HL-60 (cell line): Measurements from ENCODE around the gene ATP1B4.

Source experiments
- CTCF ChIP-seq: IDR thresholded peaks from one replicate; pipeline ENCODE4 v1.5.1; 2011; ENCODE audit warnings: low read length, control low read depth, inconsistent platforms; ENCODE audit not compliant: insufficient read depth
- POLR2AphosphoS5 ChIP-seq: IDR thresholded peaks from 2 replicates; pipeline ENCODE4 v1.6.1; 2012; ENCODE audit warnings: low read depth
- TF ChIP-seq, protein P1 (sequence below): IDR thresholded peaks from 2 replicates; pipeline ENCODE4 v1.6.1; 2012; ENCODE audit warnings: low read depth; ENCODE audit not compliant: insufficient replicate concordance

DNA sequence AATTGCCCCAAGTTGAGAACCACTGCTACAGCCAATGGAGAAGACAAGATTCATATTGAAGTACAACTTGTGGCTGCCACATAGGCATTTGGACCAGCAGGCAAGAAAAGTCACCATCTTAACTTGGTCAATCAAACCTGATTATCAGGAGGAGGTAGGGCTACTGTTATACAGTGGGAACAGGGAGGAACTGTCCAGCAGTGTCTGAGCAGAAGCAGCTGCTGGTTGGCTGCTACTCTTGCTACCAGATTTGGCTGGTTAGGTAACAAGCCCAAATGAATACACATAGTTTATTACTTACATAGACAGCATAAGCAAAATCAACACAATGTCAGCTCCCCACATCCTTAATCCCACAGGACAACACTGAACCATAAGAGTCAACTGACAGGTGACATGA, 39.4 kb downstream of the ATP1B4 start:
- TF ChIP-seq POLR2AphosphoS5 (no peak), CTCF (no peak)
- TF ChIP-seq, protein P1, sequence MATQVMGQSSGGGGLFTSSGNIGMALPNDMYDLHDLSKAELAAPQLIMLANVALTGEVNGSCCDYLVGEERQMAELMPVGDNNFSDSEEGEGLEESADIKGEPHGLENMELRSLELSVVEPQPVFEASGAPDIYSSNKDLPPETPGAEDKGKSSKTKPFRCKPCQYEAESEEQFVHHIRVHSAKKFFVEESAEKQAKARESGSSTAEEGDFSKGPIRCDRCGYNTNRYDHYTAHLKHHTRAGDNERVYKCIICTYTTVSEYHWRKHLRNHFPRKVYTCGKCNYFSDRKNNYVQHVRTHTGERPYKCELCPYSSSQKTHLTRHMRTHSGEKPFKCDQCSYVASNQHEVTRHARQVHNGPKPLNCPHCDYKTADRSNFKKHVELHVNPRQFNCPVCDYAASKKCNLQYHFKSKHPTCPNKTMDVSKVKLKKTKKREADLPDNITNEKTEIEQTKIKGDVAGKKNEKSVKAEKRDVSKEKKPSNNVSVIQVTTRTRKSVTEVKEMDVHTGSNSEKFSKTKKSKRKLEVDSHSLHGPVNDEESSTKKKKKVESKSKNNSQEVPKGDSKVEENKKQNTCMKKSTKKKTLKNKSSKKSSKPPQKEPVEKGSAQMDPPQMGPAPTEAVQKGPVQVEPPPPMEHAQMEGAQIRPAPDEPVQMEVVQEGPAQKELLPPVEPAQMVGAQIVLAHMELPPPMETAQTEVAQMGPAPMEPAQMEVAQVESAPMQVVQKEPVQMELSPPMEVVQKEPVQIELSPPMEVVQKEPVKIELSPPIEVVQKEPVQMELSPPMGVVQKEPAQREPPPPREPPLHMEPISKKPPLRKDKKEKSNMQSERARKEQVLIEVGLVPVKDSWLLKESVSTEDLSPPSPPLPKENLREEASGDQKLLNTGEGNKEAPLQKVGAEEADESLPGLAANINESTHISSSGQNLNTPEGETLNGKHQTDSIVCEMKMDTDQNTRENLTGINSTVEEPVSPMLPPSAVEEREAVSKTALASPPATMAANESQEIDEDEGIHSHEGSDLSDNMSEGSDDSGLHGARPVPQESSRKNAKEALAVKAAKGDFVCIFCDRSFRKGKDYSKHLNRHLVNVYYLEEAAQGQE: peak; percentile 86
